HG02852 (cell line): ENCODE results near the gene EFR3B.

ENCODE experiments used
- ATAC-seq: cut with Tn5 transposase; IDR thresholded peaks from one replicate; pipeline ENCODE4 v1.9.1; 2021; ENCODE audit warnings: mild to moderate bottlenecking, moderate library complexity; ENCODE audit not compliant: unreplicated experiment

The EFR3B gene

DNA sequence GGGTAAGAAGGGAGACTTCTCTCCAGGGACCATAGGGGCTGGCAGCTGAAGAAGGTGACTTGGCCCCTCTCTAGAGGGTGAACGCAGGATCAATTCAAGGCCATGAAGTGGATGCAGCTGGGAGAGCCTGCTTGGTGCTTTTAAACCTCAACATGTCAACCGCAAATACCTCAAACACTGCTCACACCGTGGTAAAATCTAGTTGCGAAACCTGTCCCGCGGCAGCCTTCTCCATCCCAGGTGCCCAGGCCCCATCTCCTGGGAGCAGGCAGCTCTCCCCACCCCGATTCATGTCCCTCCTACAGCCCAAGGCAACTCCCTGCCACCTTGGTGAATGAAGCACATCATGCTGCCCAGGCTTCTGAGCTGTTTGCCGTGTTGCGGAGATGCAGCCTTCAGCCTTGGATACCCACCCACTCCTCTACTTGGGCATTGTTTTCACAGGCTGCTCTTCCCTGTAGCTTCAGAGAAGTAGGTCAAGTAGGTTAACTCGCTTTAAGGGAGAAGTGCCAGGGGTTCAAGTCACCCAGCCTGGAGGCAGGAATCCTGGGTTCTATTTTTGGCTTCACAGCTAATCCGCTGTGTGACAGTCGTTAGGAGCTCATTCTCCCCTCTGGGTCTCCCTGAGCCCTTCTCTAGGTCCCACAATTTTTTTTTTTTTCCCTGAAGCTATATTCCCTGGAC is 6.2 kb upstream of the EFR3B start:
- no peak for ATAC-seq

- ATAC-seq, result no peak
Measured at GRCh38 chr2:25036221-25036559, 5.7 kb upstream of the EFR3B start.

DNA sequence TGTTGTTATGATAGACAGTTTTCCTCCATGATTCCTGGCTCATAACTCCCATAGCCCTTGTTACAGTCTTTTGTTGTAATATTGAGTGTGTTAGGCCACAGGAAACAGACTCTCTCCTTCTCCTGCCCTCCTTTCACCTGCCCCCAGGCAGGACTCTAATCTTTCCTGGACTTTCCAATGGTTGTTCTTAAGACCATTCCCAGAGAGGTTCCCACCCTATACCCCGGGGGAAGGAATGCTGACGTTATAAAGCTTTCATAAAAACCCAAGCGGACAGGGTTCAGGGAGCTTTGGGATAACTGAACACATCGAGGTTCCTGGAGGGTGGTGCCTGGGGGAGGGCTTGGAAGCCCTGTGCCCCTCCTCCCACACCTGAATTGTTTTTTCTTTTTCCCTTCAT is 2.8 kb upstream of the EFR3B start:
- no peak for ATAC-seq

DNA sequence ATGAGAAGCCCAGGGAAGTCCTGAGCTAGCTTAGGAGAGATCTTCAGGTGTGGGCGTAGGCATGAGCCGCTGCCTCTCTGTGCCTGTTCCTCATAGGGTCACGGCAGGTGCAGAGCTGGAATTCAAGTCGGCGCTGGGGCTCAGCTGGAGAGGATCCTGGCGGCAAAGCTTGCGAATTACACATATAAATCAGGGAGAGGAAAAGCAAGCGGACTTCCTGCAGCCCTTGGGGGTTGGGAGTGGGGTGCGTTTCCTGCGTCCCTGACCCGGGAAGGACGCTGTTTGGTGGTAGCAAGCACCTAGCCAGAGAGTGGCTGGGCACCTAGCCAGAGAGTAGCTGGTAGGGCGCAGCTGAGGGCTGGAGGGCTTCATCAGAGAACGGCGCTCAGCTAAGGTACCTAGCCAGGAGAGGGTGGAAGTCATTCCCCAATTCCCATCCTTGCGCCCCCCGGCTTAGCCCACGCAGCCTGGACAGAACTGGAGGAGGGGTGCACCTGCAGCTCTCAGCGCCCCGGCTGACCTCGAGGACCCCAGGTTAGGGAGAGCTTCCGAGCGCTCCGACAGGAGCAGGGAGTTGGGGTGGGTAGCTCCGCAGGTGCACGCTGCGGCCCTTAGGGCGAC is 459 bp upstream of the EFR3B start:
- peak; percentile 2 for ATAC-seq

DNA sequence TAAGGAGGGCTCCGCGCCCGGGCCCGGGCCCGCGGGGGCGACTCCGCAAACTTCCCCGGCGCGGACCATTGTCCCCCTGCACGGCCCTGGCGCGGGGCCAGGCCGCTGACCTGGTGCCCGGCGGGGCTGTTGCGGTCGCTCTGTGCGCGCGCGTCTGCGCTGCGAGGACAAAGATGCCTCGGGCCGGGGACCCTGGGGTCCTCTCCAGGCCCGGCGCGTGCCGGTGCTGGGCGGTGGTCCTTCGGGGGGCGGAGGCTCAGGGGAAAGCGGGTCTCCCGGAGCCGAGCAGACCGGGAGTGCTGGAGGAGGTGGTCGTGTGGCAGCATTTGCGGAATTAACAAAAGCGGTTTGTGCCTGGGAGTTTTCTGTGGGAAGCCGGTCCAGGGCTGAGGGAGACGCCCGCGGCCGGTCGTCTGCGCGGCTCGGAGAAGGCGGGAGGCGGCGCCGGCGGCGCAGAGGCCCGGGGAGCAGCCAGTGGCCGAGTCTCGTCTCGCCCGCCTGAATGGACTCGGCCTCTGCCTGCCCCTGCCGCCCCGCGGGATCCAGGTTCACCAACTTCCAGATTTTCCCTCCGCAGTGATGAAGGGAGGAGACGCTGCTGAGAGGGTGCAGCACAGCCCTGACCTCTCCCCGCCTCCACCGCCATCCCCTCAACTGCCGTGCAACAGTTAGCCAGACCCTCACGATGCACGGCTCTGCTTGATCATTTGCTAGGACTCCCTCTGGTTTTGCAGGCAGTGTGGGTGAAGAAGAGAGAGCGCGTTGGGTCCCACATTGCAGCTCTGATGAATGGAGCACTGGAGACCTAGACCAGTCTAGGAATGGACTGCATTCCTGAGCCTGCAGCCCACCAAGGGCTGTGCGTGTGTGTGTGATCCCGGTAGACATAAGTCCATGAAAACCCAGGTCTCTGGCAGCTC is 705 bp downstream of the EFR3B start:
- ATAC-seq, result peak; percentile 8

GRCh38 chr2:25043241-25043867 is 1.5 kb downstream of the EFR3B start:
- ATAC-seq, result no peak

- ATAC-seq, result no peak
Measured at GRCh38 chr2:25044011-25044410, 2.1 kb downstream of the EFR3B start.

GRCh38 chr2:25044990-25045389 is 3.1 kb downstream of the EFR3B start:
- ATAC-seq, result no peak

- no peak for ATAC-seq
Measured at GRCh38 chr2:25049422-25049821, 7.5 kb downstream of the EFR3B start.

DNA sequence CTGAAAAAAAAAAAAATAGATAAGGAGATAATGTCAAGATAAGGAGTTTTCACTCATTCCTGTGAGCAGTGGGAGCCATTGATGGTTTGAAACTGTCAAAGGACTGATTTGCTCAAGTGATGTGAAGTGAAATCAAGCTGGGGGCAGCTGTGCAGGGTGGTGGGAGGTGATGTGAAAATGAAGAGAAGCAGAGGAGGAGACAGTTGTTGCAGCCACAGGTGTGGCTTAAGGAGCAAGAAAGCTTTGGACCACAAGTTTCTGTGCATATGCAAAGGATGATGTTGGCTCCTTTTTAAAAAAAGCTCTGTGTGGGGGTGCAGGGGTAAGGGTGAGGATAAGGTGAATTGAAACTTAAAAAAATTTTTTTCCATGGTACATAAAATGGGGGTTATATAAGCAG is 8.3 kb downstream of the EFR3B start:
- ATAC-seq, result peak; percentile 90

- no peak for ATAC-seq
Measured at GRCh38 chr2:25053041-25053440, 11.2 kb downstream of the EFR3B start.

GRCh38 chr2:25054720-25055119 is 12.8 kb downstream of the EFR3B start:
- ATAC-seq, result no peak

DNA sequence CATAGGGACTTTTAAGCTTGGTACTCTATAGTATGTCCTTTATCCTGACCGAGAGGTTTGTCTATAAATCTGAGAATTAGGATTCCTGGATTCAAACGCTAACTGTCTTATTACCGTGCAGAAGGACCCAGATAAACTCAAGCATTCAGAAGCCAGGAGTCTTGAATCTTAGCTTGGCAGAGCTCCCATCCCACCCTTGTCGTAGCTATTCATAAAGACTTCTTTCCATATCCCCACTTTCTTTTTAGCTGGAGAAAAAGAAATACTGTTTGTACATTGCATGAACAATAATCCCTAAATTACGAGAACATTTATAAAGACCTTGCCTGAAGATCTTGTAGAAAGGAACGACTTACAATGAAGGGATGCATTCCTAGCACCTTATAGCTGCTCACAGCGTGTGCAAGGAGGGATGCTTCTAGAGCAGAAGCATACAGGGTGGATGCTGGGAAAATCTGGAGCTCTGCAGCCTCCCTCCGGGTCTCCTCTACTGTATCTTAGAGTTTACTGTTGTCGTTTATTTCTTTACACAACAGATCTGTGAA is 13.6 kb downstream of the EFR3B start:
- ATAC-seq, result no peak

- ATAC-seq, result no peak
Measured at GRCh38 chr2:25056098-25056821, 14.4 kb downstream of the EFR3B start.

DNA sequence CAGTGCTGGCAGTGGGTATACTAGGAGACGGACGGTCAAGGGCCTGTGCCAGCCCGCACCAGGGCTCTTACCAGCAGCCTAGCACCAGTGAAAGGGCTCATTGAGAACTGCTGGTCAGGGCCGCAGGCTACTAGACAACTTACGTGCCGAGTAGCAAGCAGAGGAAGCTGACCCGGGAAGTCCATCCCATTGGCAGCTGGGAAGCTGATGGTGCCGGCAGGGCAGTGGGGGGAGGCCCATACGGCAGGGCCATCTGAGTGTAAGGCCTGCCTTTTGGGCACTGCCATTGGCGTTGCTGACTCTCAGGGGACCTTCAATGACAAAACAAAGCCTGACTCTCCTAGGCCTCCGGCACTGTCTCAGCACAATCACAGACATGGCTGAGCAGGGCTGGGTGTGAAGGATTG is 20.6 kb downstream of the EFR3B start:
- no peak for ATAC-seq

GRCh38 chr2:25063876-25064660 is 22.2 kb downstream of the EFR3B start:
- peak; percentile 45 for ATAC-seq

DNA sequence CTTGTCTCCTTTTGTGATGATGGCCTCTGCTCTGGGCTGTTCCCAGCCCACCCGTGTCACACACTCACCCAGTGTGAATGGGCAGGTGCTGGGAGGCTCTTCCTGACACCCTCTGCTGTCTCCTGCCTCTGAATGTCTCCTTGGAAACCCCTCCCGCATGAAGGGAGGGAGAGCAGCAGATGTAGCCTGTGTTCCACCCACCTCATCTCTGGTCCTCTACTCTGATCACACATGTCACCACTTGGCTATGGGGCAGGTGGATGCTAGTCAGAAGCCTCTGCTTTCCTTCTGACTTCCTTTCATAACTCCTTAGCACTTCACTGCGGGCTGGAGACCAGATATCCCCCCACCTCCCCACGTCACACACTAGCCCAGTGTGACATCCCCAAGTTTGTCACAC is 23.9 kb downstream of the EFR3B start:
- no peak for ATAC-seq

DNA sequence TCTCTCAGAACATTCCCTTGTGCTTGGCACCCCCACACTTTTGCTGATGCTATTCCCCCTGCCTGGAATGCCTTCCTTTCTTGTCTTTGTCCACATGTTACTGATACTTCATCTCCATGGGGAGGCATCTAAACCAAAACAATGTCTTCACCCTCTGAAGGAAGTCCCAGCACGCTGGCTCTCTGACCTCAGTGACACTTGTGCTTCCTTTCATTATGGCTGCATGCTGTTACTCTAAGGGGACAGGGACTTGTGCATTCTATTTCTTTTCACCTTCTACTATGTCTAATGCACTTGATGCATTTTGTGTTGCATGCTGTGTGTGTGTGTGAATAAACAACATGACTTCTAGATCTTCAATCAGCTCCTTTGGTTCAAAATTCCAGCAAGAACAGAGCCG is 24.6 kb downstream of the EFR3B start:
- ATAC-seq, result no peak

DNA sequence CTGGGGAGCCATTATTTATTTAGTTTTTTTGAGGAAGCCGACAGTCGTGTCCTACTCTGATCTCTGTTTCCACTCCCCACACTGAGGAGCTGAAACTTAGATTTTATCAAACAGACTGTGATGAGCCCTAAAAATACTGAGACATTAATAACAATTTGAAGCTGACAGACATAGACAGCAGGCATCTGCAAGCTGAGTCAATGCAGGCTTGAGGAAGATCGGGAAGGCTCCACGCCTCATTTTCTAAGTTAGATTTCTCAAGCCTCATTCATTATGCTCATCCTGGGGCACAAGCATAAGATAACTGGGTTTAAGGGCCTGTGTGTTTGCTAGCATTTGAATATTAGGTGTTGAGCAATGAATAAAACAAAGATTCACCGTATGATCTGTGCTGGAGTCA is 26.3 kb downstream of the EFR3B start:
- ATAC-seq, result no peak

GRCh38 chr2:25071966-25072365 is 30.1 kb downstream of the EFR3B start:
- no peak for ATAC-seq
